HEK293 (cell line): ENCODE data around the gene AKAP8L.

Experiments used
- CTCF ChIA-PET: fragments of 350-600 bp; formaldehyde crosslinking; extraction: SDS; loops from one replicate; lab custom pipeline; 2021; ENCODE audit warnings: antibody characterized with exemption; lab: Yijun Ruan, JAX
- POLR2A ChIA-PET: fragments of 300-600 bp; formaldehyde crosslinking; extraction: SDS; loops from one replicate; lab custom pipeline; 2020; ENCODE audit warnings: antibody characterized with exemption, inconsistent platforms; lab: Yijun Ruan, JAX
- H3K27ac ChIP-seq: fragments of 200-500 bp; sonication (Bioruptor generic); 2 replicates; pipeline ENCODE4 v1.5.1; 2014; ENCODE audit warnings: low read depth, low read length, control low read depth, inconsistent platforms; ENCODE audit errors: extremely low read depth
- H3K36me3 ChIP-seq, 2 experiments: fragments of 200-500 bp in 1 of 2; sonication (Bioruptor generic) in 1 of 2; 1 replicate in 1 of 2; 2 replicates in 1 of 2; pipeline ENCODE4 v1.5.1; 2014 to 2017; ENCODE audit warnings: inconsistent platforms in 2 of 2, low read length in 2 of 2; ENCODE audit not compliant: control insufficient read depth in 2 of 2, insufficient read depth in 1 of 2
- H3K4me1 ChIP-seq: fragments of 200-500 bp; sonication (Bioruptor generic); 2 replicates; pipeline ENCODE4 v1.5.1; 2014; ENCODE audit warnings: mild to moderate bottlenecking, low read length, inconsistent platforms; ENCODE audit not compliant: control insufficient read depth, insufficient read depth
- H3K4me3 ChIP-seq: 2 replicates; pipeline ENCODE4 v1.5.1; 2011; ENCODE audit warnings: low read depth, mild to moderate bottlenecking, control low read depth, low read length, moderate library complexity
- H3K9me3 ChIP-seq: fragments of 200-500 bp; sonication (Bioruptor generic); 2 replicates; pipeline ENCODE4 v1.5.1; 2014; ENCODE audit warnings: low read depth, low read length, inconsistent platforms; ENCODE audit not compliant: control insufficient read depth, insufficient read depth
- GLIS2 ChIP-seq: fragments of 450-650 bp; formaldehyde crosslinking; IDR thresholded peaks from 2 replicates; pipeline ENCODE4 v1.5.1; 2016; ENCODE audit warnings: missing biosample characterization, missing genetic modification characterization
- TCF7L2 ChIP-seq: IDR thresholded peaks from 2 replicates; pipeline ENCODE4 v1.6.1; 2011; ENCODE audit warnings: low read depth, mild to moderate bottlenecking, inconsistent platforms, low read length, moderate library complexity, borderline replicate concordance
- ZBTB17 ChIP-seq: fragments of 450-650 bp; formaldehyde crosslinking; IDR thresholded peaks from 2 replicates; pipeline ENCODE4 v1.5.1; 2016; ENCODE audit warnings: missing biosample characterization, missing genetic modification characterization
- ZBTB8A ChIP-seq: fragments of 450-650 bp; formaldehyde crosslinking; IDR thresholded peaks from 2 replicates; pipeline ENCODE4 v1.5.1; 2016; ENCODE audit warnings: missing biosample characterization, missing genetic modification characterization
- ZIC2 ChIP-seq: fragments of 450-650 bp; formaldehyde crosslinking; IDR thresholded peaks from 2 replicates; pipeline ENCODE4 v1.5.1; 2016; ENCODE audit warnings: missing biosample characterization, missing genetic modification characterization
- ZNF23 ChIP-seq: fragments of 450-650 bp; formaldehyde crosslinking; IDR thresholded peaks from 2 replicates; pipeline ENCODE4 v1.5.1; 2016; ENCODE audit warnings: missing biosample characterization, missing genetic modification characterization, borderline replicate concordance
- ZNF37A ChIP-seq: fragments of 450-650 bp; IDR thresholded peaks from 2 replicates; pipeline ENCODE4 v1.5.1; 2018; ENCODE audit warnings: missing biosample characterization, missing genetic modification characterization
- ZNF426 ChIP-seq: fragments of 450-650 bp; formaldehyde crosslinking; IDR thresholded peaks from 2 replicates; pipeline ENCODE4 v1.5.1; 2017; ENCODE audit warnings: missing biosample characterization, missing genetic modification characterization, mild to moderate bottlenecking, inconsistent platforms, moderate library complexity
- ZNF623 ChIP-seq: fragments of 450-650 bp; formaldehyde crosslinking; IDR thresholded peaks from 2 replicates; pipeline ENCODE4 v1.5.1; 2016; ENCODE audit warnings: missing biosample characterization, missing genetic modification characterization
- ZNF707 ChIP-seq: fragments of 450-650 bp; formaldehyde crosslinking; IDR thresholded peaks from 2 replicates; pipeline ENCODE4 v1.5.1; 2016; ENCODE audit warnings: missing biosample characterization, missing genetic modification characterization
- ZNF785 ChIP-seq: fragments of 450-650 bp; formaldehyde crosslinking; IDR thresholded peaks from 2 replicates; pipeline ENCODE4 v1.5.1; 2016; ENCODE audit warnings: missing biosample characterization, missing genetic modification characterization
- ZNF791 ChIP-seq: fragments of 450-650 bp; formaldehyde crosslinking; IDR thresholded peaks from 2 replicates; pipeline ENCODE4 v1.5.1; 2016; ENCODE audit warnings: missing biosample characterization, missing genetic modification characterization
- TF ChIP-seq, protein P1 (sequence below): fragments of 450-650 bp; formaldehyde crosslinking; IDR thresholded peaks from 2 replicates; pipeline ENCODE4; 2016; ENCODE audit warnings: missing biosample characterization, missing genetic modification characterization
- TF ChIP-seq, protein P2 (sequence below): fragments of 450-650 bp; formaldehyde crosslinking; IDR thresholded peaks from 2 replicates; pipeline ENCODE4 v1.5.1; 2016; ENCODE audit warnings: missing biosample characterization, missing genetic modification characterization
- TF ChIP-seq, protein P3 (sequence below): fragments of 450-650 bp; formaldehyde crosslinking; IDR thresholded peaks from 2 replicates; pipeline ENCODE4 v1.5.1; 2016; ENCODE audit warnings: missing biosample characterization, missing genetic modification characterization

AKAP8L gene

DNA sequence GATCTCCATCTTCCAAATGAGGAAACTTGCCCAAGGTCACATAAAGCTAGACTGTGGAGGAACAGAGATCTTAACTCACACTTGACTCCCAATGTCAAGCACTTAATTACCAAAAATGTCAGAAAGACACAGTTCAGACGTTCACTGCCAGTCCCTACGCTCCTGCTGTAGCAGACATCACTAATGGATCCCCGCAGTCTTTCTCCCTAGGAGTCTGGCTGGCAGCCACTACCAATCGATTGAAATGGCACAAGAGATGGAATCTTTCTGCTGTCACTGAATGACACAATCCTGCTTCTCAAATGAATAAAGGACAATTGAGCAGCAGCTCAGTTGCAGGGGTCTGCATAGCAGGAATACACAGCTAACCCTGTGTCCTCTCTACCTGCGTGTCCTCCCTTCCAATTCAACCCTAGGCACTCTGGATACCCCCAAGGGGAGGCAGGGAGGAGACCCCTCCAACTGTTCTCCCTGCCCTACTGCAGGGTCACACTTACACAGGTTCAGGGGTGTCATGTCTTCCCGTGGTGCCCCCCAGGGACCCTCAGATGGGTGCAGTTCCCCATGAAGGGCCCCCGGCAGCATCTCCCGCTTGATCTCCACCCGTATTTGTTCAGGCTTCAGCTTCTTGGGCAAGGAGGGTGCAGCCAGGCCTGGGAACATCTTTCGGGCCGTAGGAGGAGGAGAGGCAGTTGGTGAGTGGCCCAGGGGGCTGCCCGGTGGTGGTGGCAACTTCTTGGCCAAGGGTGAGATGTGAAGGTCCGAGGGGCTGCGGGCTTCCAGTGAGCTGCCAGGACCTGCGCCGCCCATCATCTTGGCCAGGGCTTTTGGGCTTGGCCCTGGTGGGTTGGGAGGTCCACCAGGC is 7.9 kb upstream of the AKAP8L start:
- POLR2A ChIA-PET, result no interaction called here
- CTCF ChIA-PET, result interaction anchor here (0.6 to 1.0 kb wide), 2 partner anchors 126 to 129 kb away, joined by 3 to 4 read pairs; no protein-coding TSS in a partner anchor
- no peak overlapping the region for H3K27ac ChIP-seq
- H3K4me3 ChIP-seq, result no peak overlapping the region
- peaks cover 11 to 81% of the 10 kb centered on the region in 2 experiments for H3K36me3 ChIP-seq
- TF ChIP-seq ZNF23 (tag by site-specific recombination) (peak; percentile 95), ZBTB17 (tag by site-specific recombination) (peak; percentile 98), ZNF785 (tag by site-specific recombination) (no peak)
- H3K4me1 ChIP-seq, result peaks cover 7% of the 10 kb centered on the region
- H3K9me3 ChIP-seq, result no peaks in the 10 kb centered on the region

DNA sequence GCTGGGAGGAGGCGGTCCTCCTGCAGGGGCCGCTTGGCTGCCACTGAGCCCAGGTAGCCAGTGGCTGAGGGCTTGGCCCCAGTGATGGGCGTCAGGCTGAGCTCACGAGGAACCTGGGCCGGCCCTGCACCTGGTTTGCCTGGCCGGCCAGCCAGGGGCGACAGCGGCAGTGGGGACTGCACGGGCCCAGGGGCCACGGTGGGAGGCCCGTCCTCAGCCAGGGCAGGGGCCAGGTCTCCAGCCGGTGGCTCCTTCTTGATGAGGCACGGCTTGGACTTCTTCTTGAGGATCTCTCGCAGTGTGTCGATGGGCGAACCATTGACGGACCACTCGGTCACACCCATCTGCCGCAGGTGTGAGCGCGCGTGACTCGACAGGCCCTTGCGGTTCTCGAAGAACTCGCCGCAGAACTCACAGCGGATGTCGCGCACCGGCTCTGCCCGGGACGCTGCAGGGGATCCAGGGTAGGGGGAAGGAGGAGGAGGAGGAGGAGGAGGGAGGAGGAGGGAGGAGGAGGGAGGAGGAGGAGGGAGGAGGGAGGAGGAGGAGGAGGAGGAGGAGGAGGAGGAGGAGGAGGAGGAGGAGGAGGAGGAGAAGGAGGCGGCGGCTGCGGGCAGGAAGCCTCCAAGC is 6.6 kb upstream of the AKAP8L start:
- H3K9me3 ChIP-seq, result no peaks in the 10 kb centered on the region
- CTCF ChIA-PET, result no interaction called here
- POLR2A ChIA-PET, result no interaction called here
- H3K4me1 ChIP-seq, result no peaks in the 10 kb centered on the region
- H3K27ac ChIP-seq, result no peak overlapping the region
- TF ChIP-seq ZBTB8A (tag by site-specific recombination) (no peak), GLIS2 (no peak), ZNF426 (tag by site-specific recombination) (no peak), ZNF707 (no peak), TCF7L2 (no peak), ZNF623 (tag by site-specific recombination) (no peak), ZNF37A (no peak), ZIC2 (tag by site-specific recombination) (no peak)
- TF ChIP-seq, protein P1, sequence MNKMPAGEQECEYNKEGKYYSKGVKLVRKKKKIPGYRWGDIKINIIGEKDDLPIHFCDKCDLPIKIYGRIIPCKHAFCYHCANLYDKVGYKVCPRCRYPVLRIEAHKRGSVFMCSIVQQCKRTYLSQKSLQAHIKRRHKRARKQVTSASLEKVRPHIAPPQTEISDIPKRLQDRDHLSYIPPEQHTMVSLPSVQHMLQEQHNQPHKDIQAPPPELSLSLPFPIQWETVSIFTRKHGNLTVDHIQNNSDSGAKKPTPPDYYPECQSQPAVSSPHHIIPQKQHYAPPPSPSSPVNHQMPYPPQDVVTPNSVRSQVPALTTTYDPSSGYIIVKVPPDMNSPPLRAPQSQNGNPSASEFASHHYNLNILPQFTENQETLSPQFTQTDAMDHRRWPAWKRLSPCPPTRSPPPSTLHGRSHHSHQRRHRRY (tag by site-specific recombination), result no peak
- TF ChIP-seq, protein P2, sequence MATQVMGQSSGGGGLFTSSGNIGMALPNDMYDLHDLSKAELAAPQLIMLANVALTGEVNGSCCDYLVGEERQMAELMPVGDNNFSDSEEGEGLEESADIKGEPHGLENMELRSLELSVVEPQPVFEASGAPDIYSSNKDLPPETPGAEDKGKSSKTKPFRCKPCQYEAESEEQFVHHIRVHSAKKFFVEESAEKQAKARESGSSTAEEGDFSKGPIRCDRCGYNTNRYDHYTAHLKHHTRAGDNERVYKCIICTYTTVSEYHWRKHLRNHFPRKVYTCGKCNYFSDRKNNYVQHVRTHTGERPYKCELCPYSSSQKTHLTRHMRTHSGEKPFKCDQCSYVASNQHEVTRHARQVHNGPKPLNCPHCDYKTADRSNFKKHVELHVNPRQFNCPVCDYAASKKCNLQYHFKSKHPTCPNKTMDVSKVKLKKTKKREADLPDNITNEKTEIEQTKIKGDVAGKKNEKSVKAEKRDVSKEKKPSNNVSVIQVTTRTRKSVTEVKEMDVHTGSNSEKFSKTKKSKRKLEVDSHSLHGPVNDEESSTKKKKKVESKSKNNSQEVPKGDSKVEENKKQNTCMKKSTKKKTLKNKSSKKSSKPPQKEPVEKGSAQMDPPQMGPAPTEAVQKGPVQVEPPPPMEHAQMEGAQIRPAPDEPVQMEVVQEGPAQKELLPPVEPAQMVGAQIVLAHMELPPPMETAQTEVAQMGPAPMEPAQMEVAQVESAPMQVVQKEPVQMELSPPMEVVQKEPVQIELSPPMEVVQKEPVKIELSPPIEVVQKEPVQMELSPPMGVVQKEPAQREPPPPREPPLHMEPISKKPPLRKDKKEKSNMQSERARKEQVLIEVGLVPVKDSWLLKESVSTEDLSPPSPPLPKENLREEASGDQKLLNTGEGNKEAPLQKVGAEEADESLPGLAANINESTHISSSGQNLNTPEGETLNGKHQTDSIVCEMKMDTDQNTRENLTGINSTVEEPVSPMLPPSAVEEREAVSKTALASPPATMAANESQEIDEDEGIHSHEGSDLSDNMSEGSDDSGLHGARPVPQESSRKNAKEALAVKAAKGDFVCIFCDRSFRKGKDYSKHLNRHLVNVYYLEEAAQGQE (tag by site-specific recombination), result no peak
- H3K4me3 ChIP-seq, result no peak overlapping the region
- peaks cover 11 to 78% of the 10 kb centered on the region in 2 experiments for H3K36me3 ChIP-seq

DNA sequence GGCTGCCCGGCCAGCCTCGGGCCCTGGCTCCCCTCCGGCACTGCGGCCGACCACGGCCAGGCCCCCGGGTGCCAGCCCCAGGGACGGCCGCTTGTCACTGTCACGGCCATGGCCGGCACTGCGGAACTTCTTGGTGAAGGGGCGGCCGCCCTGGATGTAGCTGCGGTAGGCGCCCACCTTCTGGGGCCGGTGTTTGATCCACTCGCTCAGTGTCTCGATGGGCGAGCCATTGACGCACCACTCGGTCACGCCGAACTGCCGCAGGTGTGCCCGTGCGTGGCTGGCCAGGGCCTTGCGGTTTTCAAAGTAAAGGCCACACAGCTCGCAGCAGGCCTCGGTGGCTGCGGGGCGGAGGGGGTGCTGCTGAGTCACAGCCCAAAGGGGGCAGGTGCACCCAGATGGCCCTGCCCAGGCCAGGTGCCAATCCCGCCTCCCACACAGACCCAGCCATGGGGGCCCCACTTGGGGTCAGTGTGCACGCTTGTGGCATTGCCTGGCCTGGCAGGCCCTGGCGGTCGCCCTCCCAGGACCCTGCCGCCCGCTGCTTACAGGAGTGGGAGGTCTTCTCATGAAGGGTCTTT is 6.0 kb upstream of the AKAP8L start:
- no peak overlapping the region for H3K27ac ChIP-seq
- no peak overlapping the region for H3K4me3 ChIP-seq
- H3K9me3 ChIP-seq, result no peaks in the 10 kb centered on the region
- ChIA-PET POLR2A (no interaction called here), CTCF (interaction anchor here (0.6 kb wide), 1 partner anchor 40 kb away, joined by 3 read pairs; the partner anchor contains the start of gene RASAL3)
- H3K36me3 ChIP-seq, result peaks cover 11 to 71% of the 10 kb centered on the region in 2 experiments
- TF ChIP-seq, protein P3, sequence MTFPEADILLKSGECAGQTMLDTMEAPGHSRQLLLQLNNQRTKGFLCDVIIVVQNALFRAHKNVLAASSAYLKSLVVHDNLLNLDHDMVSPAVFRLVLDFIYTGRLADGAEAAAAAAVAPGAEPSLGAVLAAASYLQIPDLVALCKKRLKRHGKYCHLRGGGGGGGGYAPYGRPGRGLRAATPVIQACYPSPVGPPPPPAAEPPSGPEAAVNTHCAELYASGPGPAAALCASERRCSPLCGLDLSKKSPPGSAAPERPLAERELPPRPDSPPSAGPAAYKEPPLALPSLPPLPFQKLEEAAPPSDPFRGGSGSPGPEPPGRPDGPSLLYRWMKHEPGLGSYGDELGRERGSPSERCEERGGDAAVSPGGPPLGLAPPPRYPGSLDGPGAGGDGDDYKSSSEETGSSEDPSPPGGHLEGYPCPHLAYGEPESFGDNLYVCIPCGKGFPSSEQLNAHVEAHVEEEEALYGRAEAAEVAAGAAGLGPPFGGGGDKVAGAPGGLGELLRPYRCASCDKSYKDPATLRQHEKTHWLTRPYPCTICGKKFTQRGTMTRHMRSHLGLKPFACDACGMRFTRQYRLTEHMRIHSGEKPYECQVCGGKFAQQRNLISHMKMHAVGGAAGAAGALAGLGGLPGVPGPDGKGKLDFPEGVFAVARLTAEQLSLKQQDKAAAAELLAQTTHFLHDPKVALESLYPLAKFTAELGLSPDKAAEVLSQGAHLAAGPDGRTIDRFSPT (tag by site-specific recombination), result no peak
- TF ChIP-seq ZNF791 (tag by site-specific recombination), result no peak
- no peaks in the 10 kb centered on the region for H3K4me1 ChIP-seq
